Measurements from ENCODE around the gene CD48.

CD48 gene

GRCh38 chr1:160711602-160712311 lies at the start of gene CD48:
CD48 (minus strand) TSS chr1:160711822; CDS start chr1:160711763, 59 bp downstream.
- peak; percentile 52 to 61 for ATAC-seq

GRCh38 chr1:160761046-160761445 lies 49.4 kb upstream of the CD48 start:
- no peak for ATAC-seq

GRCh38 chr1:160759740-160760139 lies 48.1 kb upstream of the CD48 start:
- ATAC-seq = no peak

- ATAC-seq = no peak
These were observed 46.9 kb upstream of the CD48 start for GRCh38 chr1:160758521-160758920.

GRCh38 chr1:160756849-160757201 lies 45.2 kb upstream of the CD48 start:
- no peak for ATAC-seq

- peak in 1 of 2 donors; percentile 37 for ATAC-seq
These were observed 44.6 kb upstream of the CD48 start for GRCh38 chr1:160755911-160756848.

- ATAC-seq = no peak
These were observed 43.8 kb upstream of the CD48 start for GRCh38 chr1:160755461-160755860.

- ATAC-seq = no peak
These were observed 42.0 kb upstream of the CD48 start for GRCh38 chr1:160753594-160753993.

GRCh38 chr1:160752924-160753323 lies 41.3 kb upstream of the CD48 start:
- no peak for ATAC-seq

- ATAC-seq = no peak
These were observed 40.8 kb upstream of the CD48 start for GRCh38 chr1:160752406-160752805.

- ATAC-seq = no peak
These were observed 39.0 kb upstream of the CD48 start for GRCh38 chr1:160750608-160751007.

GRCh38 chr1:160748878-160749269 lies 37.3 kb upstream of the CD48 start:
- ATAC-seq = no peak

GRCh38 chr1:160748181-160748877 lies 36.7 kb upstream of the CD48 start:
- no peak for ATAC-seq

- no peak for ATAC-seq
These were observed 36.1 kb upstream of the CD48 start for GRCh38 chr1:160747717-160748116.

GRCh38 chr1:160746836-160747500 lies 35.3 kb upstream of the CD48 start:
- ATAC-seq = no peak

GRCh38 chr1:160745551-160745950 lies 33.9 kb upstream of the CD48 start:
- no peak for ATAC-seq

GRCh38 chr1:160744852-160745520 lies 33.4 kb upstream of the CD48 start:
- ATAC-seq = no peak

GRCh38 chr1:160744199-160744851 lies 32.7 kb upstream of the CD48 start:
- peak; percentile 73 to 77 for ATAC-seq

- no peak for ATAC-seq
These were observed 31.6 kb upstream of the CD48 start for GRCh38 chr1:160743266-160743665.

- no peak for ATAC-seq
These were observed 31.0 kb upstream of the CD48 start for GRCh38 chr1:160742428-160743127.

Data from activated CD4-positive, CD25-positive, alpha-beta regulatory T cell treated with anti-CD3 and anti-CD28 coated beads, Interleukin-2, amount 50 U/mL, for 24 hours (primary cell).